H1 (cell line): Measurements from ENCODE around the gene DPF3. TPM values are rescaled to one million over a fixed set of nuclear protein-coding genes. Genes with fewer than 3 reads are reported as not detected.

Experiments
- CTCF ChIA-PET: fragments of 300-600 bp; sonication (Branson Sonifier 250); formaldehyde crosslinking; loops from one replicate; lab custom pipeline; 2021; ENCODE audit not compliant: partially characterized antibody; lab: Charles Lee
- POLR2A ChIA-PET: fragments of 300-600 bp; sonication (Branson Sonifier 250); formaldehyde crosslinking; loops from one replicate; lab custom pipeline; 2021; ENCODE audit warnings: inconsistent platforms; ENCODE audit not compliant: partially characterized antibody; lab: Charles Lee
- DNase-seq, 2 experiments: peaks; one replicate each; pipeline versions ENCODE4 v3.0.0 to v3.0.0-alpha.2; 2010 to 2022; ENCODE audit warnings: low spot score in 2 of 2, low read depth in 1 of 2, mixed read lengths in 1 of 2
- FAIRE-seq: peaks from 2 replicates; lab custom pipeline; 2011; peaks lifted over from hg19 to GRCh38; lab: Jason Lieb, UNC
- H2AFZ ChIP-seq: 2 replicates; pipeline ENCODE4 v1.8.1; 2012; ENCODE audit warnings: low read length, inconsistent platforms
- H2AK5ac ChIP-seq: 2 replicates; pipeline ENCODE4 v1.6.1; 2013; ENCODE audit warnings: low read depth, low read length
- H2BK120ac ChIP-seq: replicated peaks from 2 replicates; pipeline ENCODE3; 2013; ENCODE audit warnings: low read depth, low read length, inconsistent platforms
- H2BK12ac ChIP-seq: 2 replicates; pipeline ENCODE4 v1.6.1; 2013; ENCODE audit warnings: low read depth, low read length
- H2BK15ac ChIP-seq: 2 replicates; pipeline ENCODE4 v1.6.1; 2013; ENCODE audit warnings: low read length
- H2BK20ac ChIP-seq: 2 replicates; pipeline ENCODE4 v1.6.1; 2013; ENCODE audit warnings: low read length
- H2BK5ac ChIP-seq: 2 replicates; pipeline ENCODE4 v1.6.1; 2013; ENCODE audit warnings: low read depth, low read length
- H3K14ac ChIP-seq: 2 replicates; pipeline ENCODE4 v1.6.1; 2013; ENCODE audit warnings: inconsistent platforms; ENCODE audit not compliant: insufficient read length
- H3K18ac ChIP-seq: 2 replicates; pipeline ENCODE4 v1.6.1; 2013; ENCODE audit warnings: low read length; ENCODE audit errors: extremely low read depth
- H3K23ac ChIP-seq: 2 replicates; pipeline ENCODE4 v1.6.1; 2013; ENCODE audit warnings: inconsistent platforms; ENCODE audit not compliant: insufficient read length
- H3K23me2 ChIP-seq: 2 replicates; pipeline ENCODE4 v1.6.1; 2013; ENCODE audit warnings: low read depth, low read length
- H3K27ac ChIP-seq: 2 replicates; pipeline ENCODE4 v1.6.1; 2011; ENCODE audit warnings: low read depth, low read length, inconsistent platforms
- H3K27me3 ChIP-seq, 4 experiments: replicated peaks in 1 of 4; 1 replicate in 1 of 4; 2 replicates in 3 of 4; pipeline versions ENCODE4 v1.6.1 to v1.8.1; 2011 to 2013; ENCODE audit warnings: low read length in 3 of 4, mild to moderate bottlenecking in 3 of 4, inconsistent platforms in 2 of 4, mixed read lengths in 2 of 4, moderate library complexity in 1 of 4; ENCODE audit not compliant: control insufficient read depth in 3 of 4, insufficient read depth in 3 of 4; ENCODE audit errors: extremely low read depth in 1 of 4
- H3K36me3 ChIP-seq, 4 experiments: 2 replicates each; pipeline versions ENCODE4 v1.6.1 to v1.8.1; 2011 to 2013; ENCODE audit warnings: mild to moderate bottlenecking in 4 of 4, low read length in 3 of 4, moderate library complexity in 2 of 4, control low read depth in 1 of 4, inconsistent platforms in 1 of 4; ENCODE audit not compliant: insufficient read depth in 4 of 4, control insufficient read depth in 2 of 4
- H3K4ac ChIP-seq: replicated peaks from 2 replicates; pipeline ENCODE3; 2013; ENCODE audit warnings: low read length, low read depth, mixed read lengths, inconsistent platforms; ENCODE audit not compliant: insufficient read length
- H3K4me1 ChIP-seq, 4 experiments: replicated peaks in 1 of 4; 1 replicate in 1 of 4; 2 replicates in 3 of 4; pipeline versions ENCODE4 v1.6.1 to v1.8.1; 2011 to 2013; ENCODE audit warnings: low read length in 3 of 4, inconsistent platforms in 2 of 4, mixed read lengths in 1 of 4; ENCODE audit not compliant: insufficient read depth in 4 of 4, control insufficient read depth in 3 of 4
- H3K4me2 ChIP-seq, 2 experiments: 2 replicates each; pipeline versions ENCODE4 v1.6.1 to v1.8.1; 2011 to 2013; ENCODE audit warnings: low read depth in 2 of 2, low read length in 2 of 2, control low read depth in 1 of 2, inconsistent platforms in 1 of 2, mild to moderate bottlenecking in 1 of 2; ENCODE audit not compliant: insufficient read depth in 1 of 2
- H3K4me3 ChIP-seq, 4 experiments: fragments of 200-600, 300-600 bp in 1 of 4; sonication (generic), shearing (Covaris generic), sonication (Bioruptor Twin) in 1 of 4; 2 replicates each; pipeline versions ENCODE4 v1.5.1 to v1.8.1; 2011 to 2016; ENCODE audit warnings: low read length in 4 of 4, low read depth in 3 of 4, control low read depth in 2 of 4, inconsistent platforms in 2 of 4, mild to moderate bottlenecking in 2 of 4, mixed read lengths in 1 of 4, moderate library complexity in 1 of 4; ENCODE audit not compliant: insufficient read depth in 2 of 4; ENCODE audit errors: extremely low read depth in 1 of 4
- H3K56ac ChIP-seq: replicated peaks from 2 replicates; pipeline ENCODE3; 2013; ENCODE audit warnings: low read depth, mild to moderate bottlenecking, mixed read lengths, low read length, inconsistent platforms; ENCODE audit not compliant: insufficient read length
- H3K79me1 ChIP-seq: 2 replicates; pipeline ENCODE4 v1.6.1; 2013; ENCODE audit warnings: low read depth, low read length, control low read depth
- H3K79me2 ChIP-seq, 2 experiments: 2 replicates each; pipeline versions ENCODE4 v1.6.1 to v1.8.1; 2012 to 2013; ENCODE audit warnings: low read length in 2 of 2, mild to moderate bottlenecking in 2 of 2, inconsistent platforms in 1 of 2; ENCODE audit not compliant: insufficient read depth in 2 of 2, control insufficient read depth in 1 of 2
- H3K9ac ChIP-seq, 4 experiments: replicated peaks in 1 of 4; 1 replicate in 1 of 4; 2 replicates in 3 of 4; pipeline versions ENCODE4 v1.6.1 to v1.8.1; 2011 to 2013; ENCODE audit warnings: low read depth in 3 of 4, low read length in 3 of 4, control low read depth in 2 of 4, mild to moderate bottlenecking in 2 of 4, moderate library complexity in 2 of 4, inconsistent platforms in 1 of 4; ENCODE audit errors: extremely low read depth in 1 of 4
- H3K9me3 ChIP-seq, 2 experiments: 2 replicates each; pipeline versions ENCODE4 v1.6.1 to v1.8.1; 2012 to 2013; ENCODE audit warnings: mild to moderate bottlenecking in 2 of 2, moderate library complexity in 2 of 2, control low read depth in 1 of 2, inconsistent platforms in 1 of 2, low read depth in 1 of 2, low read length in 1 of 2, mixed read lengths in 1 of 2; ENCODE audit not compliant: insufficient read depth in 2 of 2
- H4K20me1 ChIP-seq, 2 experiments: replicated peaks in 1 of 2; 2 replicates each; pipeline versions ENCODE3 to v1.8.1; 2011 to 2013; ENCODE audit warnings: inconsistent platforms in 2 of 2, low read length in 2 of 2, mild to moderate bottlenecking in 1 of 2; ENCODE audit not compliant: insufficient read depth in 2 of 2, control insufficient read depth in 1 of 2
- H4K5ac ChIP-seq: 2 replicates; pipeline ENCODE4 v1.6.1; 2013; ENCODE audit warnings: low read length, low read depth, mixed read lengths, inconsistent platforms; ENCODE audit not compliant: insufficient read length
- H4K8ac ChIP-seq: 2 replicates; pipeline ENCODE4 v1.8.0; 2013; ENCODE audit warnings: mild to moderate bottlenecking, moderate library complexity, low read length, inconsistent platforms; ENCODE audit not compliant: insufficient read depth; ENCODE audit errors: extremely low read depth
- H4K91ac ChIP-seq: replicated peaks from 2 replicates; pipeline ENCODE3; 2013; ENCODE audit warnings: low read length, mixed read lengths, inconsistent platforms; ENCODE audit not compliant: insufficient read length
- CBX5 ChIP-seq: fragments of 300-800, 300-1000 bp; sonication (generic); IDR thresholded peaks from 2 replicates; pipeline ENCODE4 v1.7.1; 2016; ENCODE audit warnings: antibody characterized with exemption, low read length, low read depth
- CBX8 ChIP-seq: fragments of 300-800, 300-1000 bp; sonication (generic); IDR thresholded peaks from 2 replicates; pipeline ENCODE4 v1.7.1; 2016; ENCODE audit warnings: low read depth, low read length, borderline replicate concordance
- CTBP2 ChIP-seq: IDR thresholded peaks from 2 replicates; pipeline ENCODE4 v1.7.0; 2011; ENCODE audit warnings: borderline replicate concordance, mild to moderate bottlenecking, moderate library complexity, mixed read lengths, low read length; ENCODE audit not compliant: insufficient read depth, insufficient read length
- E2F6 ChIP-seq: IDR thresholded peaks from 2 replicates; pipeline ENCODE4 v1.6.1; 2012; ENCODE audit warnings: inconsistent platforms
- EZH2 ChIP-seq: fragments of 200-600 bp; sonication (generic); IDR thresholded peaks from 2 replicates; pipeline ENCODE4 v1.7.1; 2012; ENCODE audit warnings: low read depth, mild to moderate bottlenecking, moderate library complexity, low read length, inconsistent platforms; ENCODE audit not compliant: severe bottlenecking
- FOSL1 ChIP-seq: IDR thresholded peaks from 2 replicates; pipeline ENCODE4 v1.6.1; 2011; ENCODE audit warnings: mild to moderate bottlenecking, low read depth, low read length, moderate library complexity; ENCODE audit not compliant: insufficient read depth
- KDM1A ChIP-seq: fragments of 200-600, 300-600 bp; sonication (generic); IDR thresholded peaks from 2 replicates; pipeline ENCODE4 v1.7.1; 2016; ENCODE audit warnings: mild to moderate bottlenecking, low read length, borderline replicate concordance
- KDM5A ChIP-seq: fragments of 200-600 bp; IDR thresholded peaks from 2 replicates; pipeline ENCODE4 v1.7.1; 2012; ENCODE audit warnings: mild to moderate bottlenecking, low read length, inconsistent platforms, mixed read lengths
- NRF1 ChIP-seq: IDR thresholded peaks from 2 replicates; pipeline ENCODE4 v1.6.1; 2011; ENCODE audit warnings: mild to moderate bottlenecking, low read depth, low read length, improper control_type of control experiment
- SUZ12 ChIP-seq: fragments of 200-600 bp; sonication (generic); IDR thresholded peaks from 2 replicates; pipeline ENCODE4 v1.6.1; 2012; ENCODE audit warnings: mild to moderate bottlenecking, inconsistent platforms, low read length, moderate library complexity, mixed read lengths
- YY1 ChIP-seq: IDR thresholded peaks from 2 replicates; pipeline ENCODE4 v1.6.1; 2011; ENCODE audit warnings: low read depth, mild to moderate bottlenecking, low read length
- WGBS, 2 experiments: shearing (Covaris generic) in 1 of 2; methylation state at CpG; one replicate each; pipeline versions ENCODE4 v1.1.6 to v1.1.7; 2013 to 2015; ENCODE audit warnings: low lambda C conversion rate in 2 of 2, mixed read lengths in 2 of 2, inconsistent platforms in 1 of 2, low coverage in 1 of 2, missing lambda C conversion rate in 1 of 2; ENCODE audit not compliant: insufficient replicate concordance in 2 of 2, insufficient coverage in 1 of 2, insufficient read length in 1 of 2; ENCODE audit errors: extremely low coverage in 1 of 2, missing lambda C conversion rate in 1 of 2; 5-methylcytosine and 5-hydroxymethylcytosine counted together
- polyA plus RNA-seq, 7 experiments: library from polyadenylated mRNA; depleted of rRNA in 3 of 7; stranded (reverse) in 5 of 7; unstranded in 2 of 7; fragments of >200 nt in 5 of 7; fragments of 200-250 nt in 2 of 7; gene quantifications; 1 replicate in 5 of 7; 2 replicates in 1 of 7; 4 replicates in 1 of 7; pipeline versions ENCODE4 v1.2.1 to v1.2.3, GENCODE V29; 2011 to 2013; ENCODE audit warnings: missing spikeins in 2 of 7, mixed read lengths in 2 of 7
- total RNA-seq: library from RNA; stranded (reverse); fragmentation: NEBNext Ultra II Directional; extraction: Animal tissue kit (Norgen Biotek cat#: 25700); gene quantifications from 2 replicates; pipeline ENCODE4 v1.2.1, GENCODE V29; 2021

Gene DPF3
- total and polyA plus RNA-seq, 2 of the 8 experiments (the other 6 are each of a cell fraction or from before 2014, with no cell fraction given), result 0.19 TPM; not detected in 1

- Histone ChIP-seq H2BK12ac (no peak overlapping the region), H3K14ac (no peak overlapping the region), H2AK5ac (no peak overlapping the region), H3K27me3 (no peaks in the 10 kb centered on the region; a peak in 1 of 7 replicates), H3K9ac (no peak overlapping the region), H4K20me1 (no peaks in the 10 kb centered on the region), H4K91ac (no peak overlapping the region), H3K36me3 (no peaks in the 10 kb centered on the region), H2BK5ac (no peak overlapping the region), H3K56ac (no peak overlapping the region), H3K4ac (no peak overlapping the region), H3K79me2 (no peaks in the 10 kb centered on the region), H3K18ac (no peak overlapping the region), H4K5ac (no peak overlapping the region), H2BK15ac (no peak overlapping the region), H4K8ac (no peak overlapping the region), H3K23me2 (no peaks in the 10 kb centered on the region), H3K27ac (no peak overlapping the region), H3K23ac (no peak overlapping the region), H3K79me1 (no peaks in the 10 kb centered on the region), H2BK120ac (no peak overlapping the region), H3K9me3 (no peaks in the 10 kb centered on the region), H3K4me2 (no peak overlapping the region), H3K4me3 (no peak overlapping the region), H2BK20ac (no peak overlapping the region), H2AFZ (no peak overlapping the region), H3K4me1 (peaks cover 0 to 6% (median under 1%) of the 10 kb centered on the region in 4 experiments; a peak in 3 of 7 replicates)
- ChIA-PET CTCF (interaction anchor here (1.5 kb wide), 1 partner anchor 9 kb away, joined by 4 read pairs; no protein-coding TSS in a partner anchor), POLR2A (no interaction called here)
- no peak for FAIRE-seq
- DNase-seq, result no peak
- TF ChIP-seq CTBP2 (no peak), CBX8 (no peak), E2F6 (no peak), NRF1 (no peak), YY1 (no peak), SUZ12 (no peak), KDM5A (no peak), KDM1A (no peak), EZH2 (no peak), FOSL1 (no peak), CBX5 (no peak)
- 97% methylated on average over 9 of the region's 9 CpGs; no CpG with 5 or more reads in 1 of the 2 experiments for WGBS, 2 experiments
These were observed 60.7 kb downstream of the DPF3 start for GRCh38 chr14:72833174-72833573.
